ENCODE measurements around the gene DCLRE1A. TPM values are rescaled to one million over a fixed set of nuclear protein-coding genes. Genes with fewer than 3 reads are reported as not detected.

Gene DCLRE1A
- total RNA-seq, 4 donors from 2014 or later: 0.26 to 16.1 (median 4.4) TPM

- Histone ChIP-seq H3K36me3 (no peaks in the 10 kb centered on the region), H3K27me3 (no peaks in the 10 kb centered on the region), H3K27ac (no peak overlapping the region), H3K4me1 (no peaks in the 10 kb centered on the region), H3K4me3 (no peak overlapping the region), H3K9me3 (no peaks in the 10 kb centered on the region)
- intact Hi-C loops (cut with DNase I; ENCODE audit: low total_unique reads): no loop called here
- no peak for DNase-seq
- TF ChIP-seq POLR2A (IDR thresholded peaks at IDR 0.05) (no peak), CTCF (IDR thresholded peaks at IDR 0.05) (no peak)
These were observed 5.4 kb upstream of the DCLRE1A start for GRCh38 chr10:113859261-113859660.

GRCh38 chr10:113858541-113858940 lies 4.7 kb upstream of the DCLRE1A start:
- Histone ChIP-seq H3K4me3 (no peak overlapping the region), H3K27ac (no peak overlapping the region), H3K36me3 (no peaks in the 10 kb centered on the region), H3K4me1 (no peaks in the 10 kb centered on the region), H3K27me3 (no peaks in the 10 kb centered on the region), H3K9me3 (no peaks in the 10 kb centered on the region)
- no peak for TF ChIP-seq CTCF (IDR thresholded peaks at IDR 0.05)
- no peak for TF ChIP-seq POLR2A (IDR thresholded peaks at IDR 0.05)
- intact Hi-C loops (cut with DNase I; ENCODE audit: low total_unique reads): no loop called here
- DNase-seq: no peak

GRCh38 chr10:113857210-113857609 lies 3.3 kb upstream of the DCLRE1A start:
- intact Hi-C loops (cut with DNase I; ENCODE audit: low total_unique reads): no loop called here
- H3K4me3 ChIP-seq: no peak overlapping the region
- no peaks in the 10 kb centered on the region for H3K36me3 ChIP-seq
- H3K27ac ChIP-seq: no peak overlapping the region
- H3K4me1 ChIP-seq: no peaks in the 10 kb centered on the region
- no peaks in the 10 kb centered on the region for H3K9me3 ChIP-seq
- TF ChIP-seq POLR2A (IDR thresholded peaks at IDR 0.05) (no peak), CTCF (IDR thresholded peaks at IDR 0.05) (no peak)
- DNase-seq: no peak
- H3K27me3 ChIP-seq: no peaks in the 10 kb centered on the region

- H3K4me3 ChIP-seq: no peak overlapping the region
- TF ChIP-seq CTCF (IDR thresholded peaks at IDR 0.05) (no peak), POLR2A (IDR thresholded peaks at IDR 0.05) (no peak)
- no peaks in the 10 kb centered on the region for H3K36me3 ChIP-seq
- no peaks in the 10 kb centered on the region for H3K4me1 ChIP-seq
- no peaks in the 10 kb centered on the region for H3K9me3 ChIP-seq
- H3K27ac ChIP-seq: no peak overlapping the region
- no peak for DNase-seq
- H3K27me3 ChIP-seq: no peaks in the 10 kb centered on the region
- intact Hi-C loops (cut with DNase I; ENCODE audit: low total_unique reads): no loop called here
These were observed 2.7 kb upstream of the DCLRE1A start for GRCh38 chr10:113856563-113856962.

- Histone ChIP-seq H3K27me3 (no peaks in the 10 kb centered on the region), H3K9me3 (no peaks in the 10 kb centered on the region), H3K4me1 (no peaks in the 10 kb centered on the region), H3K27ac (peak overlapping the region; percentile 86 to 93), H3K4me3 (peak overlapping the region; percentile 77 to 81), H3K36me3 (no peaks in the 10 kb centered on the region)
- peak; percentile 44 to 57 for DNase-seq
- TF ChIP-seq CTCF (IDR thresholded peaks at IDR 0.05) (no peak), POLR2A (IDR thresholded peaks at IDR 0.05) (no peak)
- intact Hi-C loops (cut with DNase I; ENCODE audit: low total_unique reads): no loop called here
These were observed 1.1 kb upstream of the DCLRE1A start for GRCh38 chr10:113854761-113855588.

All from uterus (tissue), 4 donors.